Left renal cortex interstitium (tissue), 4 donors: ENCODE results near the gene UFD1. TPM values are rescaled to one million over a fixed set of nuclear protein-coding genes. Genes with fewer than 3 reads are reported as not detected.

Experiments
- DNase-seq, 4 donors: peaks; one replicate each; pipeline ENCODE4 v3.0.0-alpha.2; 2013; ENCODE audit warnings: low read depth in 4 of 4, low spot score in 2 of 4, missing footprints in 1 of 4
- polyA plus RNA-seq, 4 donors: library from polyadenylated mRNA; unstranded; fragments of 120-200 nt; gene quantifications; one replicate each; pipeline ENCODE4 v1.2.1, GENCODE V29; 2013; ENCODE audit not compliant: insufficient read length in 4 of 4

UFD1 gene
- polyA plus RNA-seq, 4 donors: 58.2 to 67.9 (median 67.3) TPM

DNA sequence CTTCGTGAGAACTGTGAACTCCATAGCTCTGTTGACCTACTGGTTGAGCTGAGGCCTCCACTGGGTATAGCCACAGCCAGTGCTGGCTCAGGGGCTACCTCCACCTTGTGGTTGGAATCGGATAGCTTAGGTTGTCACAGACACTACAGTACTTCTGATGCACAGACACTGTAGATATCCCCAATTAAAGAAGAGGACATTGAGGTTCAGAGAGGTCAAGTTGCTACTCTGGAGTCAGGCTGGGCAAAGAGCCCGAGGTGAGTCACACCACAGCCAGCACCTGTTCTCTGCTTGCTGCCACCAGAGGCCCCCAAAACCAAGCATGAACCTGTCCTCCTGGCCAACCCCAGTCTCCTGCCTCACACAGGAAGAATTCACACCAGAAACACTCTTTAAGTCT, 5.4 kb downstream of the UFD1 start:
- no peak for DNase-seq

DNA sequence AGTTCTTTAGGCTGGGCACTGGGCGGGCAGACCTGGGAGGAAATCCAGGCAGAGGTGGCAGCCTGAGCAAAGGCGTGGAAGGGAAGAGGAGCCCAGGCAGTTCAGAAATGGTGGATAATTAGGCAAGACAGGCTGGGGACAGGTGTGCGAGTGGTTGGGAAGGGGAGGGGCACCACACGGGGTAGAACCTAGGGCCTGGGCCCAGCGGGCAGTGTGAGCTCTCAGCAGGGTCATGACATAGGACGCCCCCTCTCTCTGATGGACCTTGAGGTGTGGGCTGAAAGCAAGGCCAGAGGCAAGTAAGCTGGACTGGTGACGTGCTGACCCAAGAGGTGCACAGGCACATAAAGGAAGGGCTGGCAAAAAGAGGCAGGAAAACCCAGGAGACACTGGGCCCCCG, 6.8 kb downstream of the UFD1 start:
- no peak for DNase-seq

DNA sequence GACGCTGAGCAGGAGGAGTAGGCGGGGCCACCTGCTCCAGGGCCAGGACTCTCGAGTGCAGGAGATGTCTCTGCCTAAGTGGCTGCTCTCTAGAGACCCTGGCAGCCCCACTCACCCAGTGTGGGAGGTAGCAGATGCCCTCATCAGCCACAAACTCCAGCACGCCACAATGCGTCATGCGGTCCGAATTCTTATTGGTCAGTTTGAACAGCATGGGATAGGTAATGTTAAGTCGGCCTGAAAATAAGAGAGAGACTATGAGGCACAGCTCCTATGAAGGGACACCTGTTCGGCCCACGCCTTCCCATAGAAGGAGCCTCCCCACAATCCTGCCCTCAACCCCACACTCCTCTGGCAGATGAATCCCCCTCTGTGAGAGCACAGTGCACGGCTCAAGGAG, 7.4 kb downstream of the UFD1 start:
- DNase-seq: no peak

DNA sequence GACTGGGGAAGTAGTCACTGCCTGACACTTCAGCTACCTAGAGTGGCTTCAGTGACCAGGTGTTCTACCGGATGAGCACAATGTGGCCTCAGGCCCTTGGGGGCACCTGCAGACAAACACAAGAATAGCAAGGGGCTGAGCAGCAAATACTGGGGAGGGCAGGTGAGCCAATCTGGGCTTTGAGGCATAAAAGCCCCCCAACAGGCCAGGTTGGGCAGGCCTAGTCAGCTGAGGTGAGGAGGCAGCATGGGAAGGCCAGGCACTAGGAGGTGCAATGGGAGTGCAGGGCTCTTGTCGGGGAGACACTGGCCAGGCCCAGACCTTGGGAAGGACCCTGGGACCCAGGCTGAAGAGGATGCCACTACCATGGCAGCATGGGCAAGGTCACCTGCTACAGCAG, 9.0 kb downstream of the UFD1 start:
- DNase-seq: no peak

DNA sequence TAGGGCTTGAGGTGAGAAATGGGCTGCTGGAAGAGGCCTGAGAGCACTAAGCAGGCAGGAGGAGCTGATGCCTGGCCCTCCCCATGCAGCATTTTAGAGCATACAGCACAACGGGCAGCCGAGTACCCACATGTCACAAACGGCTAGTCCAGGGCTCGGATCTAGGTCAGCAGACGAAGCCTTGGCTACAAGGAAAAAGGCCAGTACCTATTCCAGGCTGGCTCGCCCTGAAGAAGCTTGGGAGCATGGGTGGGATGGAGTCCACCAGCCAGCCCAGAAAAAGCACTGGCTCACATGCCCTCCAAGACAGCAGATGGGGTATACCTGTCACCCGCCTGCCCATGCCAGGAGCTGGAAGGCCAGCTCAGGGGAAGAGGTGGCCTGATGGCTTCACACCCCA, 9.6 kb downstream of the UFD1 start:
- no peak for DNase-seq

DNA sequence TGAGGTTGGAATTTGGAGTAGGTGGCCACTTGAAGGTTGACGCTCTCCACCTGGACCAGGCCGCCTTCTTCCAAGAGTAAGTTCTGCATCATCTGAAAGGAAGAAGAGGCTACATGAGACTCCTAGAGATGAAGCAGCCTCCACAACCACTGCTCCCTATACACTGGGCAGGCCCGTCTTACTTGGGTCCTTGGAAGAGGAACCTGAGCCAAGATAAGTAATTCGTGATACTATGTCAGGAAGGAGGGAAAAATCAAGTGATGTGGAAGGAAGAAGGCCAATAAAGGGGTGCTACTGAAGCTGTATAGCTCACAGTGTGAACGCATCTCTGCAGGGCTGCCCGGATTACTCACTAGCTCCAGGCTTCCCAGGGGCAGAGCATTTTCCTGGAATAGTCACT, 11.1 kb downstream of the UFD1 start:
- no peak for DNase-seq

DNA sequence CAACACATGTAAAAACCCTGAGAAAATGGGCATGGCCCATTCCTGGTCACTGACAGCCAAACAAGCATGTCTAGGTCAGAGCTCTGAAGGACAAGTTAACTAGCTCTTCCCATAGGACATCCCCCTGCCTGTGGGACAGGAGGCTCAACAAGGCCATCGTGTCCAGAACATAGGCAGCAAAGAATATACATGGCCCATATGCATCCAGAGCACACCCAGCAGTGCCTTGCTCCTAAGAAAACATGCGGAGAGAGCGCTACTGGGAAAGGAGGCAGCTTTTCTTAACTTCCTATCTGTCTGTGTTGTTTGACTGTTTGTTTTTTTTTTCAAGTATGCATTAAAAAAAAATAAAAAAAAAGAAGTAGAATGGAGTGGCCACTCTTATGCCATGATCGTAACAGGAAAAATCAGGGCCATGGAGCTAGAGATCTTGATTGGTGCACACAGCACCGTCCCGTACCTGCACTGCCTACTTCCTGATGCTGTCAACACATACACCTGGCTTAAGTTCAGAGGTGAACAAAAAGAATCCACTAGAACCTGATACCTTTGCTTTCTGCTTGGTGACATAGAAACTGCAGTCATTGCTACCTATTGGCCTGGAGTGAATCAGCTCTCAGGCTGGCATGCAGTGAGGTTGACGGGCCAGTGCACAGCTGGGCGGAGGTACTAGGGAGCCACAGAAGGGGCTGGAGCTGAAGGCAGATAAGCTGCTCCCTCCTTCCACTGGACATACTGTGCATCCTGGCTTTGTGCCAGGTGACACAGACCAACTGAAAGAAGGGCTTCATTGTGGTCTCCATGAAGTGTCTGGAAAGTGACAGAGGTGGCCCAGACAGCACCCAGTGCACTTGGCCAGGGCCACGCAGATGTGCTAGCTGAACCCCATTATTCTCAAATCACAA, 11.9 kb downstream of the UFD1 start:
- no peak for DNase-seq

DNA sequence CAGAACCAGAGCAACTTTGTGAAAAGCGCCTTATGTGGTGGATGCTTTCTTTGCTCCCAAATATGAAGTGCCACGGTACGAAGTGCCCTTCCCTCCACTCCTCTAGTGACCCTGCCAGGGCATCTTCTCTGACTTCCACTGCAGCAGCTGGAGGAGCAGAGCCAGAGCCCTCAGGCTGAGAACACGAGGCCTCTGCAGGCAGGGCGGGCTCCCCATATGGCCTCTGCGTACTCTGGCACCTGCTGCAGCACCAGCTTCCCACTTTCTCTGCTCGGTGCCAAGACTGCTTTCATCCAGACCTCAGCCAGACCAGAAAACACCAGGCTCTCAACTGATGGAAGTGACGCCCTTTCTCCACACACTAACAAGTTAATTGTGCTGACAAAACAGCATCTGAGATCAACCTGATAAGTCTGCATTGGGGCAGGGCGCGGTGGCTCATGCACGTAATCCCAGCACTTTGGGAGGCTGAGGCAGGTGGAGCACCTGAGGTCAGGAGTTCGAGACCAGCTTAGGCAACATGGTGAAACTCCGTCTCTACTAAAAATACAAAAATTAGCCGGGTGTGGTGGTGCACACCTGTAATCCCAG, 12.8 kb downstream of the UFD1 start:
- no peak for DNase-seq

DNA sequence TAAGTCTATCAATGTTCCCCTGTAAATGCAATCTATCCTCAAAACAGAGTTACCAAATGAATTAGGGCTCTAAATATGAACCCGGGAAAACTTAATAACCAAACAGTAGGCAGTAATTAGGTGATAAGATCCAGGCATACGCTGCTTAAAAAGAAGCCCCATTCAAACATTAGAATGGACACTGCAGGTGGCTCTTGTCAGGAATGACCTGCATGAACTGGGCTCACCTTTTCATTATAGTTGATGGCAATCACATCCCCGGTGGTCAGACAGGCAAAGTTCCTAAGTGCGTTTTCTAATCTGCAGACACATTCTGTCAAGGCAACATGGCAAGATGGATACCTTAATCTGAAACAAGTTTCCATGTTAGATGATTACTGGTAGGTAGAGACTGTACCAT, 14.0 kb downstream of the UFD1 start:
- DNase-seq: no peak

DNA sequence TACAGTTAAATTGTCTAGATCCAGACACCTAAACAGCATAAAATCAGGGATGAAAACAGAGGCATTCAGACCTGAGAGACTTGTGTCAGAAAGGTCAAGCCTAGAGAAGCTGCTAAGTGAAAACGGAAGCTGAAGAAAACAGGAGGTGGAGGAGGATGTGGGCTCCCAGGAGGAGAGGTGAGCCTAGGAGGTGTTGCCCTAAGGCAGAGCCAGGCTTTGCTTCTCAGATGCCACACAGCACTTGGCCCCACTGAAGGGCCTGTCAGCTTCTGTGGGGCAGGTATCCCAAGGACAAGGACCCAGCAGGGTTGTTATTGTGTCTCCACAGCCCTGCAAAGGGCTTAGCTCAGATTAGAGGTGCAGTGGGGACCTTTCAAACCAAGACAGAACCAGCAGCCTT, 14.4 kb downstream of the UFD1 start:
- DNase-seq: no peak

DNA sequence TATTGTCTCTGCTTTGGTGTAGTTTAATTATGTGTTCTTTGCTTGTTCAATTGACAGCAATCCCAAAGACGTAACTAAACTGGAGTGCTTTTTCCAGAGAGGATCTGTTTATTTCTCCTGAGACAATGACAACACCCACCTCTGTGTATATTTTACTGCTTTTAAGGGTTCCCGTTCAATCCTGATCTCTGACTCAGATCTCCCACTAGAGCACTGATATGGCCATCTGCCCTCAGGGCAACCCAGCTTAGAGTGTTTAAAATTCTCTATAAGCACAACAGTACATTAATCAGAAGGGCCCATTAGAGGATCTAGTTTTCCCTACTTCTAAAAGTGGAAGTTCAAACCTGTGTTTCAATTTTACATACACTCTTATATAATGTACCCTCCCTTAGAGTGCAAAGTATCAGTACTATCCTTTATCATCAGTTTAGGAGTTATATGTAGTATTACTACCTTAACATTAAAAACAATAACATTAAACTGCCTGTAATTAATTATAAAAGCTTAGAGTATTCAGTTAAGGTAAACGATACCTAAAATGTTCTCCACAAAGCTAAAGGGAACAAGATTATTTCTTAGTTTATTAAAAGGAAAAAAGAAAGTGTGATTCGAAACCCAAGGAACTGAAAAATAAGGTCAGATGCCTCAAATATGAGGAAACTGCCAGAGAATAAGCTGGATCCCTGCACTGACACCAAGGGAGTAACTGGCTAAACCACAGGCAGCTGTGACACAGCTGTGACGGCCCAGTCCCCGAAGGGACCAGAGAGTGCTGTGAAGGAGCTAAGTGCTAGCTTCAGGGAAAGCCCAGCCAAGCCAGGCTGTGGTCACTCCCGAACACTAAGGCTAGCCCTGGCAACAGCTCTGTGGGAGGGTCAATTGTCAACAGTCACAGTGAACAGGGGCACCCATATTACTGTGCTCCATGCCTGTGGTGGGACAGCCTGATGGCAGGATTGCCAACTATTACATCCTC, 15.2 kb downstream of the UFD1 start:
- DNase-seq: no peak

DNA sequence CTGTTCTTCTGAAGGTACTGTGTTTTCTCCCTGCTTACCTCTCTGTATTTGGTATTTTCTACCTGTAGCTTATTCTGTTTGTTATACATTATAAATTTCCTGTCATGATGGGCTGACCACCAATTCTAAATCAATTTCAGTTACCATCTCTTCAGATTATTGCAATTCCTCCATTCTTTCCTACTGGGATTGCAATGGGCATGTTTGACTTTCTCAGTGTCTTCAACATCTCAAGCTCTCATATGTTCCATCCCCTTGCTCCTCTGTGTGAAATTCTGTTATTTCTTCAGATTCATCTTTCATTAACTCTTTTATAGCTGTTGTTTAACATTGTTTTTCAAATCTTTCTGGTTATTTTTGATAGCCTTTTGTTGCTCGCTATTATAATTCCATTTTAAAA, 16.0 kb downstream of the UFD1 start:
- DNase-seq: no peak

DNA sequence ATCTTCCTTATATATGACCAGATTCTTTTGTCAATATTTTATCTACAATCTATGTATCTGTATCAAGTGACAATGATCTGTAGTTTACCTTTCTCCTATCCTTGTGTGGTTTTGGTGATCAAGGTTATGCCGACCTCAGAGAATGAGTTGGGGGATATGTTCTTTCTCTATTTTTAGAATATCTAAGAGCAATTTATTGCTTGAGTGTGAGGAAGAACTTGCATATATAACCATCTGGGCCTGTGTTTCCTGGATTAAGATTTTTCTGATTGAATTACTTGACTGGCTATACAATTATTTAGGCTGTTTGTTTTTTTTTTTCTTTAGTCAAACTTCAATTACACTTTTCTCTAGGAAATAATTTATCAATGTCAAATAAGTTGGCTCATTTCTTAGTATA, 17.5 kb downstream of the UFD1 start:
- no peak for DNase-seq

DNA sequence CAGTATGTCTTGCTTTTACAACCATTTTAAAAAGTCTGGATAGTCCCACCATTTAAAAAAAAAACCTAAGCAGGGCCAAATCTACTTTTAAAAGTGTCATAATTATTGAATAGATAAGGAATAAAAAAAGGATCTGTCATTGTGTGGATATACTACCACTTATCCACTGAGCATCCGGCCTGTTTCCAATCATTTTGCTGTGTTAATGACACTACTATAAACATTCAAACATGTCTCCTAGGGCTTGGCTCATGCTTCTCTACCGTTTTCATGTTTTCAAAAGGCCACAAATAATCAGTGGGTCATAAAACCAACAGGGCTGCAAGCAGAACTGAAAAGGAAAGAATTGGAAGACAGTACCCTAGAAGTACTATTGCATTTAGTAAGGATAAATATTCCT, 19.0 kb downstream of the UFD1 start:
- no peak for DNase-seq

DNA sequence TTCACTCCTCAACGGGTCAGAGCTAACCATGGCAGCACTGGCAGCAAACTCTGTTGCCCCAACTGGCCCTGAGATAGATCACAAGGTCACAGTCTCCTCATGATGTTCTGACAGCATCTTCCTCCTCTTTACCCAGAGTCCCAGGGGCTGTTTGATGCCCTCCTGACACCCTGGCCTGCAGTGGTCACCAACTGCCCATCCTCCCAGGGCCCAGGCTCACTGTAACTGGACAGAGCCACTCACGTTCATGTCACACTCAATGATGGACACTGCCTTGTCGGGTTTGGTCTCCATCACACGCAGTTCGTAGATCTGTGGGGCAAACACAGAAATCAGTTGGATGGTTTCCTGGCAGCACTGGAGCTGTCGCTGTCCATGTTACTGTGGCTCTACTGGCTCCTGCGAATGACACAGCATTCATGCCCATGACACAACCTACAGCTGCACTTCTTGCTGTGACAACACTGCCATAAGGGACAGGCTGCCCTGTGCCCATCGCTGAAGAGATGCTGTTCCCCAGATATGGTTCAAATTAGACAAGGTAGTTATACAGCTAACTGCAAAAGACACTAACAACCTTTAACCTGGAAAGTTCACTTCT, 21.1 kb downstream of the UFD1 start:
- no peak for DNase-seq

DNA sequence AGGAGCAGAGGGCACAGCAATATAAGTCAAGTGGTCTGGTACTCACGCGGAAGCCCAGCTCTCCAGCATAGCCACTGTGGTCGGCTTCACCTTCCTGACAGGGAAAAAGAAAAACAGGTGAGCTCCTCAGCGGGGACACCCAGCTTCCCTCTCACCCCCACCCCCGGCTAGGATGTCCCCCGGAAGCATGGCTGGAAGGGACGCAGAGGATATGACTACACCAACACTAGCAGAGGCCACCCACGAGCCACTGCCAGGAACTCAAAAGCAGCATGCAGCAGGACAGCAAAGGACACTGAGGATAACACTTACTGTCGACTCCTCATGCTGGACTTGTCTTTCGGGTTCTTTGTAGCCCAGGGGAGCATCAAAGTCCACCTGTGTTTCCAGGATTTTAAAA, 22.5 kb downstream of the UFD1 start:
- DNase-seq: no peak

DNA sequence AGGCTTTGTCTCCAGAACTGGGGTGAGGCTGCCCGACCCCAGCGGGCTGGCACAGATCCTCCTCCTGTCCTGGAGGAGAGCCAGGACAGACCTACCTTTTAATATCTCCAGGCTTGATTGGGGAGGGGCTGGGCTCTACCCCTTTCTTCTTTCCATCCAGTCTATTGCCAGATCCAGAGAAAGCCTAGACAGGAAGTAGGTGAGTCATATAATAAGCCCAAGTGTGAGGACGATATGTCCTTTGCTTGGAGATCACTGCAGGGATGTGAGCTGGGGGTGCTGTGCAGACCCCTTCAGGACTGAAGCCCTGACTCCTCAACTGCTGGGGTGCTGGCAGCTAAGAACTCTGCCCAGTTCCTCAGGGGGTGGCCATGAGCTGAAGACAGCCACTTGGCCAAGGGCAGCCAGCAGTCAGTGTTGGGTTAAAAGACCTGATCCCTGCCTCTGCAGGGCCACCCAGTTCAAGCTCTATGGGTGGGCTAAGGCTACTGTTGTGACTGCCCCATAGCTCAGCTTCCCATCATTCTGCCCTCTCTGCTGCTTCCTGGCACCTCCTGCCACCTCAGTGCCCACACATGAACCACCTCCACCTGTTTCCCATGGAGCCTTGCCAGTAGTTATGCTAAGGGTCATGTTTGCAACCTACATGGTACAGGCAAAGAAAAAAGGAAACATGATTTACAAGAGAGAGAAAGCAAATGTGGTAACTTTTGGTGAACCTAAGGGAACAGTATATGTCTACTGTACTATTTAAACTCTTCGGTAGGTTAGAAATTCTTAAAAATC, 23.2 kb downstream of the UFD1 start:
- DNase-seq: no peak

DNA sequence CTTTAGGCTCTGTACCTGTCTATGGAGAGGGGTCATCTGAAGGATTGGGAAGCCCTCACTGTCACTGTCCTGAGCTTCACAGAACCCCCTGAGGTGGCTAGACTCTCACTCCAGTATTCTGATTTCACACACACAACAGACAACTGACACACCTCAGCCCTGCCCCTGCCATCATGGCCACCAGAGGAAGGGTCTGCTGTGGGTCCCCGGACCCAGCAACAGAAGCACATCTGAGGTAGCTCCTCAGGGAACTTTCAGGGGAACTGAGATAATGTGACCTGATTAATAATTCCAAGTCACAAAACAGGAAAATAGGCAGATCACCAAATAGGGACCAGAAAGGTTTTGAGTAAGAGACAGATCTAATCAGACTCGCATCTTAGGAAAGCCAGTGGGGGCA, 24.0 kb downstream of the UFD1 start:
- no peak for DNase-seq

DNA sequence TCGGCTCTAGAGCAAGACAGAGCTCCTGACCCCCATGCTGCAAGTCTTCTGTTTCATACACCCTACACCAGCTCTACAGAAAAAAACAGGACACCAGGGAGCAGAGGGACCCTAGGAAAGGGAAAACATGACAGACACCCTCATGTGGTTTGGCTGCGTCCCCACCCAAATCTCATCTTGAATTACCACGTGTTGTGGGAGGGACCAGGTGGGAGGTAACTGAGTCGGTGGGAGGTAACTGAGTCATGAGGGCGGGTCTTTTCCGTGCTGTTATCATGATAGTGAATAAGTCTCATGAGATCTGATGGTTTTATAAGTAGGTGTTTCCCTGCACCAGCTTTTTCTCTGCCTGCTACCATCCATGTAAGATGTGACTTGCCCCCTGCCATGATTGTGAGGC, 24.8 kb downstream of the UFD1 start:
- DNase-seq: no peak

DNA sequence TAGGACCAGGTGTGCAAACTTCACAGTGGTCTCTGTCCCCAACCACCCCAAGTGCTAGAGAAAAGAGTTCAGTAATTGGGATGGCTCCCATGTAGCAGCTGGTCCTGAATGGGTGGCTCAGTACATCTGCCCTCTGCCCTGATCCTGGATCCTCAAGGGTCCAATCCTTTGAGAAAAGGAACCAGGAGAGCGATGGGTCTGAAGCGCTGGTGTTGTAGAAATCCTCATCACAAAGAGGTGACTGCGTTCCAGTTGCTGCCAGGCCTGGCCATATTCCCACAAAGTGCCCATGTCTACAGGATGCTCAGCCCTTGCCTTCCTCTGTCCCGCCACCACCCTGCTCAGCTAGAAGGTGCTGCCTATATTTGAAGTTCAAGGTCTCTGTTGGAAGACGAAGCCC, 25.3 kb downstream of the UFD1 start:
- no peak for DNase-seq
